ENCODE measurements around the gene SAMD1.
"Not testable (repeated sequence)": the region's sequence is repeated elsewhere in the genome, so short reads cannot be mapped to it uniquely, and the experiment has no call there.

The SAMD1 gene

DNA sequence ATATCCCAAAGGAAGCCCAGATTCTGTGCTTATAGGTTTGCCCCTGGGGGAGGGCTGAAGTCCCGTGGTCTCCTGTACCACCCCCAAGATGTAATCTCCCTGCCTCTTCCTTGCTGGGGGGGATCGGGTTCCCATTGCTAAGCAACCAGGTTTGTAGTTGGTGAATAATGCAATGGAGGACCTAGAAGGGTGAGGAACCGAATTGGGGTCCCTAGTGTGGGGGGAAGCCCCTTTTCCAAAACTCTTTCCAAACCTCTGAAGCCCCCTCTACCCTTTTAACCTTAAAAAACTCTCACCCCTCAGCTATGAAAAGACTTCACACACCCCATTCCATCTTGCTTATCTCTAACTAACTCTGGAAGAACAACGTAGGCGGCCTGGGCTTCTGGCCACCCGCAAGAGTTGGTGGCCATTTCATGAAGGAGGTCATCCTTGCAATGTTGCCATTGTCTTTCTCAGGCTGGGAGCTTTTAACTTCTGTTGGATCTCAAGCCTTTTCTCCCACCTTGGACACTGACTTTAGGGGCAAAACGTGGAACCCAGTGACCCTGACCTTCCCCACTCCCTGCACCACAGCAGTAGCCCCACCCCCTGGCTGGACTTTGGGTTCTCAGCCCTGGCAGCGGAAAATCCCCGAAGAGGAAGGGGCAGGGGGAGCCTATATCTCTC is 29.3 kb downstream of the SAMD1 start:
- DNase-seq (ENCODE audit: low read depth) = no peak

DNA sequence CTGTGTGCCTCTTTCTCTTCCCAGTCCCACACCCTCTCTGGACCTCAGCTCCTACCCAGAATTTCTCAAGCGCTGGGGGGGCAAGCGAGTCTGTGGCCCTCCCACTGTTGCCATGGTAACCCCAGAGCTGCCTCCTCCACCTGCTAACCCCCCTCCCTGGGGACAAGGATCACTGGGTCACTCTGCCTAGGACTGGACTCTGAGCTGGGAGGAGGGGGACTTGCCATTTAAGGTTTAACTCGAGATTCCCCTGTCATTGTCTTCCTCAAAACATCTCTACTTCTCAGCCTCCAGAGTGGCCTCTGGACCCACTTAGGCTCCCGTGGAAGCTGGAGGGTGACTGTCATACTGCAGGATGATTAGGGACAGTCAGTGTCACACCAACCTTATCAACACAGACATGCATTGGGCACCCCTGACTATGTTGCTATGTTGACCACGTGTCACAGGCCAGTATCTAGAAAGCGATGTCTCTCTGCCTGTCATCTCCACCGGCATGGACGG is 30.8 kb downstream of the SAMD1 start:
- DNase-seq (ENCODE audit: low read depth) = no peak

DNA sequence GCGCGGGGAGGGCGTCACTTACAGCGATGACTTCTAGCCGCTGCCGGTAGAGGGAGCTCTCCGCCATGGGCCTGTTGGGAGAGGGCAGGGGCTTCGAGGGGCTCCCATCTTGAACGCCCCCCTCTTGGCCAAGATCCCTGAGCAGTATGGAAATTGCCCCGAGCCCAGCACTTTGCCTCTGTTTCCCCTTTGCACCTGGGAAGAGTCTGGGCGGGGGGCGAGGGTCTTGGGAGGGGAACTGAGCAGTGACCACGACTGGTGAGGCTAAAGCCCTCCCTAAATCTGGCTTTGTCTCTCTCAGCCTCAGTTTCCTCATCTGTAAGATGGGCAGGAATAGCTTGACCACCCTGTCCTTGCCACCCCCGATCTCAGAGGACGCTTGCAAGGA is 31.5 kb downstream of the SAMD1 start:
- peak; percentile 33 for DNase-seq (ENCODE audit: low read depth)

DNA sequence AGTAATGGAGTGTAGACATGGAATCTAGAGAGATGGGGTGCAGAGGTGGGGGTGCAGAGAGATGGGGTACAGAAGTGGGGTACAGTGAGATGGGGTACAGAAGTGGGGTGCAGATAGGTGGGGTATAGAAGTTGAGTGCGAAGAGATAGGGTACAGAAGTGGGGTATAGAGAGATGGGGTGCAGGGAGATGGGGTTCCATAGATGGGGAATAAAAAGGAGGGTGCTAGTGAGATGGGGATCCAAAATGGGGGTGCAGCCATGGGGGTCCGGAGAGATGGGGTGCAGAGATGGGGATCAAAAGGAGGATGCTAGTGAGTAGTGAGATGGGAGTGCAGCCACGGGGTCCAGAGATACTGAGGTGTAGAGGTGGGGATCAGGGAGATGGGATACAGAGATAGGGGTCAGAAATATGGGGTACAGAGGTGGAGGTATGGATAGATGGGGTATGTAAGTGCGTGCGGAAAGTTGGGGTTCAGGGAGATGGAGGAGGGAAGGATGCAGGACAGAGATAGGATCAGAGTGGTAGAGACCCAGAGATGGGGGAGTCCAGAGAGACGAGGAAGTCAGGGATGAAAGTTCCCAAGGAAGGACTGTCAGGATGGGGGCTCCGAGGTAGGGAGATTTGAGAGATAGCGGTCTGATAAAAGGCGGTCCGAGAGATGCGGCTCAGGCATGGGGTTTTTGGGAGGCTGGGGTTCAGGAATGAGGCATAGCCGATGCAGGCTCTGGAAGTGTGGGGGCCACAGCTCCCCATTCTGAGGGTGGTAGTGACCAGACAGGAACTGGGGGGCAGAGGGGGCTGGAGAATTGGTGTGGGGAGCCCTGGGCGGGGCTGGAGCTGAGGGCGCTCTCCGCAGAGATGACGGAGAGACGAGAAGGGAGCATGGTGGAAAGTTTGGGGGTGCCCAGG is 32.1 kb downstream of the SAMD1 start:
- no peak for DNase-seq (ENCODE audit: low read depth)

DNA sequence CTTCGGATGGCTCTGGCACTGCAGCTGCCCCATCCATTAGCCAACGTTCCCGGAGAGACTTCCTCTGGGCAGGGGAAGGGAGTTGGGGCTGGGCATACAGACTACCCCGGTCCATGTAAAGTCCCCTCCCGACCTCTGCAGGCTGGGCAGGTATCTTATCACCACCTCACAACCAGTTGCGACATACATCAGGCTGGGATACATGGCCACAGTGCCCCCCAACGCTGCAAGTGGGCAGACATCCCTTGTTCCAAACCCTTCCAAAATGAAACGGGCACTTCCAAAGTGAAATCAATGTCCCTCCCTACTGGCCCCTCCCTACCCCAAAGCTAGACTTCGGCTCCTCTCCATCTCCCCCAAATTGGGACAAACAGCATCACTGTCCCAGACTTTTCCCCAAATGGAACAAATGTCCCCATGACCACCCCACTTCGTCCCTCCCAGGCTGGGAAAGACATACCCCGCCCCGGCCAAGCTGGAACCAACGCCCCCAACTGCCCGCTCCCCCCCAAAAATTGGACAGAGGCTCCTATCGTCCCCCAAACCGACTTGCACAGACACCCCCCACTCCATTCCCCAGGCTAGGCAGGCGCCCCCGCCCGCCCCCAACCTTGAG is 33.7 kb downstream of the SAMD1 start:
- no peak for DNase-seq (ENCODE audit: low read depth)

DNA sequence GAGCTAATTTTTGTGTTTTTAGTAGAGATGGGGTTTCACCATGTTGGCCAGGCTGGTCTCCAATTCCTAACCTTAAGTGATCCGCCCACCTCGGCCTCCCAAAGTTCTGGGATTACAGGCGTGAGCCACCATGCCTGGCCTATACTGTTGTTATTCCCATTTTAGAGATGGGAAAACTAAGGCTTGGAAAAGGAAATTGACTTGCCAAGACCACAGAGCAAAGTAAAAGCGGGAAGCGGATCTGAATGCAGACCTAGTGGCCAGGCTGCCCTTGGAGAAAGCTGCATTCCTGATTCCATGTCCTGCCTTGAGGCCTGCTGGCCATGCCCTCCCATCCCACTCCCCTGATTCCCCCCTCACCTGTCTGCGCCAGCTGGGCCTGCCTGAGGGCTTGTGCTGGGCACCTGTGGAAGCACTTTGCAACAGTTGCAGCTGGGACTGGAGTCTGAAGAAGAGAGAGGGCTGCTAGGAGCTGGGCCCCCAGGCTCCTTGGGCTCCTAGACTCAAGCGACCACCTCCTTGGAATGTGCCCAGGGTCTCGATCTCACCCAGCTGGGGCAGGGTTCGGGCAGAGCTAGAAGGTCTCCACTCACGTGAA is 34.4 kb downstream of the SAMD1 start:
- DNase-seq (ENCODE audit: low read depth) = no peak

DNA sequence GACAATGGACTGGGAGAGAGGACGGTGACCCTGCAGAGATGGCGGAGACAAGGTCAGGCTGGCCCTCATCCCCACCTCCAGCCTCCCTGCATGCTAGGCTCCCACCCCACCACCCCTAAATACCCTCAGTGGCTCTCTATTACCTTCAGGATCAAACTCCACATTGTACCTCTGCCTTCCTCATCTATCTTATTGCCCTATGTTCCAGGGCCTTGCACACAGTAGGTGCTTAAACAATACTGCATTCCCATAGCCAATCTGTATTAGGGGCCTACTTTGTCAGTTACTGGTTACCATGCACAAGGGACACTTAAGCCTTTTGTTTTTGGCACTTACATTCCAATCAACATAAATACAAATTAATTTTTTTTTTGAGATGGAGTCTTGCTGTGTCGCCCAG is 35.2 kb downstream of the SAMD1 start:
- no peak for DNase-seq (ENCODE audit: low read depth)

DNA sequence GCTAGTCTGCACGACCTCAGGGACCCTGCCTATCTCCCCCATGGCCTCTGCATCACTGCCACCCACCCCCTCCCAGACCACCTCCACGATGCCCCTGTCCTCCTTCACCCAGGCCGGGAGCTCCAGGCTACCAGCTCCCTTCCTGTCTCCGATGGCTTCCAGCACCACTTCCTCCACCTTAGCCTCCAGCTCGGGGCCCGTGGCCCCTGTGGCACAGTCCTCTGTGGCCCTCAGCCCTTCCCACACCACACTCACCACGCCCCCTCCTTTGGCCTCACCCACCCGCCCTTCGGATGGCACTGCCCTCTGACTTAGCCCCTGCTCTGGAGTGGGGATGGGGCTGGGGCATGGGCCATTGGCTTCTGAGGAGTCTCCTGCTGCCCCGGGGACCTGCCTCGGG is 35.8 kb downstream of the SAMD1 start:
- no peak for DNase-seq (ENCODE audit: low read depth)

DNA sequence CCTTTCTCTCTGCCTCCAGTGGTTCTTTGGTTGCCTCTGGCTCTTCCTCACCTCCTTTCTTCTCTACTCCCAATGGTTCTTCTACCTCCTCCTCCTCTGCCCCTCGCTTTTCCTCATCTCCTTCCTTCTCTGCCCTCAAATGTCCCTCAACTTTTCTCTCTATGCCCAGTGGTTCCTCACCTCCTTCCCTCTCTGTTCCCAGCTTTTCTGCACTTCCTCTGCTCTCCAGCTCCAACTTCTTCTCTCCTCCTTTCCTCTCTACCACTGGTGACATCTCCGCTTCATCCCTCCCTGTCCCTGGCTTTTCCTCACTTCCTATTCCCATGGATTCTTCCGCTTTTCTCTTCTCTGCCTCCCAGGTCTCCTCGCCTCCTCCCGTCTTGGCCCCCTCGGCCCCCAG is 36.5 kb downstream of the SAMD1 start:
- no peak for DNase-seq (ENCODE audit: low read depth)

DNA sequence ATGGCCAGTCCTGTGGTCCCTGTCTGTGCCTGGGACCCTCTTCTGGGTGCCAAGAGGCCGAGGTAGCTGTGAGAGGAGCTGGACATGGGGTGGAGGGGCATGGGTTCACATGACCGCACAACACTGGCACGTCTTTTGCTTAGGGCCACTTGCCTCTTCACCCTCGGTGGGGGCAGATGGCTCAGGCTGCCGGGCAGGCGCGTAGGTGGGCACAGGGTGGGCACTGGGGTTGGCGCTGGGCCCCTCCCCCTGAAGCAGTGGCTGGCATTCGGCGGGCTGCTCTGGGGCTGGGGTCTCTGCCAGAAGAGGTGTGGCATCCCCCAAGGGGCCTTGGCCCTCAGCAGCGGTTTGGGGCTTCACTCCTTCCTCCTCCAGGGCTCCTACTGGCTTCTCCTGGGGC is 37.1 kb downstream of the SAMD1 start:
- DNase-seq (ENCODE audit: low read depth) = no peak

DNA sequence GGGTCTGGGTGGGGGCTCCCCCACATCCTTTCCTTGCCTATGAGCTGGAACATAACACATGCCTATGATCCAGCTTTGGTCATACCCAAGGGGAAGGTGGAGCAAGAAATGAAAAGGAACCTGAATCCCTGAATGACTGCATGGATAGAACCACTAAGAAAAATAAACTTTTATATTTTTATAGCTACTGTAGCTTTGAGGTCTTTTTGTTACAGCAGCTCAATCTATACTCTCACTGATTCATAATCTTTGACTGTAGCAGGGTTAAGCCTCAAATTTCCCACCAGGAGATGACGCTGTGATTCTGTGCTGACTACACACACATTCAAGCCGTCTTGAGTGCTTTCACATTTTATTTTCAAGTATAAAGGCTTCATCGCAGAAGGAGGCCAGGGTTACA is 37.5 kb downstream of the SAMD1 start:
- no peak for DNase-seq (ENCODE audit: low read depth)

DNA sequence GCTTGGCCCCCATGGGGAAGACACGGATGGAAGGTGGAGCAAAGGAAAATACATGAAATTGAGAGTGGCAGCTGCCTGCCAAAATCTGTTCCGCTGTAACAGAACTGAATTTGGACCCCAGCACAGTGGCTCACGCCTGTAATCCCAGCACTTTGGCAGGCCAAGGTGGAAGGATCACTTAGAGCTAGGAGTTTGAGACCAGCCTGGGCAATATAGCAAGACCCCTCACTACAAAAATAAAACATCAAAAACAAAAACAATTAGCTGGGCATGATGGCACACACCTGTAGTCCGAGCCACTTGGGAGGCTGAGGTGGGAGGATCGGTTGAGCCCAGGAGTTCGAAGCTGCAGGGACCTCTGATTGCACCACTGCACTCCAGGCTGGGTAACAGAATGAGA is 38.1 kb downstream of the SAMD1 start:
- DNase-seq (ENCODE audit: low read depth) = no peak

DNA sequence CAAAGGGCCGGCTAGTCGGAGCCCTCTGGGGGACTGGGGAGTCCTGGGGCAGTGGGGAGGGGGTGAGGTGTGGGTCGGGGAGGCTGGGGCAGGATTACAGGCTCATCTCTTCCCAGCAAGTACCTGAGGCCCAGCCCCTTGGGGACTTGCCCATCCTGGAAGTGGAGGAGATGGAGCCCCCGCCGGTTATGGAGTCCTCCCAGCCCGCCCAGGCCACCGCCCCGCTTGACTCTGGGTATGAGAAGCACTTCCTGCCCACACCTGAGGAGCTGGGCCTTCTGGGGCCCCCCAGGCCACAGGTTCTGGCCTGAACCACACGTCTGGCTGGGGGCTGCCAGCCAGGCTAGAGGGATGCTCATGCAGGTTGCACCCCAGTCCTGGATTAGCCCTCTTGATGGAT is 38.6 kb downstream of the SAMD1 start:
- DNase-seq (ENCODE audit: low read depth) = no peak

DNA sequence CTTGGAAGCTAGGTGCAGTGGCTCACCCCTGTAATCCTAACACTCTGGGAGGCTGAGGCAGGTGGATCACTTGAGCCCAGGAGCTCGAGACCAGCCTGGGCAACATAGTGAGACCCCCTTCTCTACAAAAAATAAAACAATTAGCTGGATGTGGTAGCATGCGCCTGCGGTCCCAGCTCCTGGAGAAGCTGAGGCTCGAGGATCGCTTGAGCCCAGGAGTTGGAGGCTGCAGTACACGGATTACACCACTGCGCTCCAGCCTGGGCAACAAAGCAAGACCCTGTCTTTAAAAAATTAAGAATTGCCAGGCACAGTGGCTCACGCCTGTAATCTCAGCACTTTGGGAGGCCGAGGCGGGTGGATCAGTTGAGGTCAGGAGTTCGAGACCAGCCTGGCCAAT is 39.6 kb downstream of the SAMD1 start:
- not testable (repeated sequence) for DNase-seq (ENCODE audit: low read depth)

DNA sequence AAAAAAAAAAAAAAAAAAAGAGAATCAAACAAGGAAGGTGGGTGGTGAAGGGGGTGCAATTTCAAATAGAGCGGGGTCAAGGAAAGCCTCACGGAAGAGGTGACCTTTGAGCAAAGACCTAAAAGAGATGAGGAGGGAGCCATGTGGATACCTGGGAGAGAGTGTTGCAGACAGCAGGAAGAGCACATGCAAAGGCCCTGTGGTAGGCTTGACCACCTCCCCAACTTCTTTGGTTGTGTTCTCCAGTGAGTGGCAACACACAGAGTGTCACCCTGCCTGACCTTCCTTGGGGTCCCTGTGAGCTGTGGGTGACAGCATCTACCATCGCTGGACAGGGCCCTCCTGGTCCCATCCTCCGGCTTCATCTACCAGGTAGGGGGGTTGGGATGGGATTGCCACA is 40.0 kb downstream of the SAMD1 start:
- no peak for DNase-seq (ENCODE audit: low read depth)

DNA sequence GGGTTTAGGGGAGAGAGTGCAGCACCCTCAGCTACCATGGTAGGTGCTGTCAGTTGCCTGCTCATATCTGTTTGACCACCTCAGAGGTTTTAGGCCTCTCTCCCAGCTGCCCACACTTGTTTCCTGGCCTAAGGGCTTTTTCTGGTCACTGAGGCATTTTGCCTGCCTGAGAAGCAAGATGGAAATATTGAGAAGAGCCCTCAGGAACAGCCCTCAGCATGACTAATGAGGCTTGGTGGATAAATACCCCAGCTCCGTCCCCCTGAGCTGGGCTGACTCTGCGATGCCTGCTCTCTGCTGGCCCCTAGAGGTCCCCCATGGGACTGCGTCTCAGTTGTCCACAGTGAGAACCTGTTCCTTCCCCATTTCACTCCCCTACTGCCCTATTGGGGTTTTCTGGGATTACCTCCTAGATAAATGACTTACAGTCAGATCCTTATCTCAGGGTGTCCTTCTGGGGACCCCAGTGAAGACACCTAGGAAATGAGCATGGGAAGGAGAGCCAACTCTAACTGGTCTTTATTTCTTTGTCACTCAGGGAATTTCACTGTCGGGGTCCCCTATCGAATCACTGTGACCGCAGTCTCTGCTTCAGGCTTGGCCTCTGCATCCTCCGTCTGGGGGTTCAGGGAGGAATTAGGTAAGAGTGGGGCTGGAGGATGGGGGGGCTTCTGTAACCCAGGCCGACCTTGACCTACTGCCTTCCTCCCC is 42.0 kb downstream of the SAMD1 start:
- peak; percentile 64 for DNase-seq (ENCODE audit: low read depth)

DNA sequence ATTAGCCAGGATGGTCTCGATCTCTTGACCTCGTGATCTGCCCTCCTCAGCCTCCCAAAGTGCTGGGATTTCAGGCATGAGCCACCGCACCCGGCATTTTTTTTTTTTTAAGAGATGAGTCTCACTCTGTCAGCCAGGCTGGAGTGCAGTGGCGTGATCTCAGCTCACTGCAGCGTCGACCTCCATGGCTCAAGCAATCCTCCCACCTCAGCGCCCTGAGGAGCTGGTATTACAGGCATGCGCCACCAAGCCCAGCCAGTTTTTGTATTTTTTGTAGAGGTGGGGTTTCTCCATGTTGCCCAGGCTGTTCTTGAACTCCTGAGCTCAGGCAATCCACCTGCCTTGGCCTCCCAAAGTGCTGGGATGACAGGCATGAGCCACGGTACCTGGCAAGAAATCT is 42.7 kb downstream of the SAMD1 start:
- DNase-seq (ENCODE audit: low read depth) = not testable (repeated sequence)

DNA sequence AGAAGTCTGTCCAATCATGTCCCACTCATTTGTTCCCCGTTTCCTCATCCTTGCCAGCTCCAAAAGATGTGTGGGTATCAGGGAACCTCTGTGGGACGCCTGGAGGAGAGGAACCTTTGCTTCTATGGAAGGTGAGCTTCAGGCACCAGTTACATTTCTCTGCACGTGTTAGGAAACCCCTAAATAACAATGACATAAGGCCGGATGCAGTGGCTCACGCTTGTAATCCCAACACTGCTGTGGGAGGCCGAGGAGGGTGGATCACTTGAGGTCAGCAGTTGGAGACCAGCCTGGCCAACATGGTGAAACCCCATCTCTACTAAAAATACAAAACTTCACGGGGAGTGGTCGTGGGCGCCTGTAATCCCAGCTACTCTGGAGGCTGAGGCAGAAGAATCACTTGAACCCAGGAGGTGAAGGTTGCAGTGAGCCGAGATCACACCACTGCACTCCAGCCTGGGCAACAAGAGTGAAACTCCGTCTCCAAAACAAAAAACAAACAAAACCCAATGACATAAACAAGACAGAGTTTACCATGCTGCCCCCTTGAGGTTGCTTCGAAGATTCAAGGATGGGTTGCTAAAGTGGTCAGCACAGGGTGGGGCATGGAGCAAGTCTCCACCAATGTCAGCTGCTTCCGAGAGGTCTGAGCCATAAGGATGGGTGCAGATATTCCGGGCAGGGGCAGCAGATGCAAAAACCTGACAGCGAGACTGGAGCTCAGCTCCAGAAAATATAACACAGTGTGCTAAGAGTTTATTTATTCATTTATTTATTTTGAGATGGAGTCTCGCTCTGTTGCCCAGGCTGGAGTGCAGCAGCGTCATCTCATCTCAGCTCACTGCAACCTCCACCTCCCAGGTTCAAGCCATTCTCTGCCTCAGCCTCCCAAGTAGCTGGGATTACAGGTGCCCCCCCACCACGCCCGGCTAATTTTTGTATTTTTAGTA is 47.6 kb downstream of the SAMD1 start:
- DNase-seq (ENCODE audit: low read depth) = not testable (repeated sequence)

DNA sequence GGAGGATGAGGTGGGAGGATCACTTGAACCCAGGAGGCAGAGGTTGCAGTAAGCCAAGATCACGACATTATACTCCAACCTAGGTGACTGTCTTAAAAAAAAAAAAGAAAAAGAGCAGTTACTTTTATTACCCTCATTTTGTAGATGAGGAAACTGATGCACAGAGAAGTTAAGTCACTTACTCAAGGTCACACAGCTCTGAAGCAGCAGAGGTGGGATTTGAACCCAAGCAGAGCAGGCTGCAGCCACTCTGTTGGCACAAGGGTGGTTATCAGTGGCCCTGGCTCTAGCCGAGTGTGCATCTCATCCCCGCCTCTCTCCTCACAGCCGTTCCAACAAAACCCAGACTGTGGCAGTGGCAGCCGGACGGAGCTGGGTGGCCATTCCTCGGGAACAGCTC is 51.4 kb downstream of the SAMD1 start:
- DNase-seq (ENCODE audit: low read depth) = no peak

Data from stimulated activated CD8-positive, alpha-beta memory T cell treated with anti-CD3 and anti-CD28 coated beads, Interleukin-7, amount 100 ng/mL, for 24 hours (primary cell).